Trophoblast cell (in vitro differentiated cells and primary cell): ENCODE data around the gene INAFM2.

Source experiments
- DNase-seq, 2 donors: peaks; one replicate each; pipeline ENCODE4 v3.0.0-alpha.2; 2016
- H2AFZ ChIP-seq: 2 replicates; pipeline ENCODE4 v1.6.1; 2013; ENCODE audit warnings: low read length, moderate library complexity, mild to moderate bottlenecking; ENCODE audit not compliant: insufficient read depth, poor library complexity
- H2AK5ac ChIP-seq: 2 replicates; pipeline ENCODE4 v1.6.1; 2013; ENCODE audit warnings: mild to moderate bottlenecking, low read length
- H2BK120ac ChIP-seq: 2 replicates; pipeline ENCODE4 v1.6.1; 2013; ENCODE audit warnings: low read length, mild to moderate bottlenecking, moderate library complexity; ENCODE audit not compliant: insufficient read depth, poor library complexity
- H2BK12ac ChIP-seq: 2 replicates; pipeline ENCODE4 v1.6.1; 2013; ENCODE audit warnings: mild to moderate bottlenecking, low read length, moderate library complexity
- H2BK5ac ChIP-seq: 2 replicates; pipeline ENCODE4 v1.6.1; 2013; ENCODE audit warnings: low read length, low read depth, moderate library complexity, mild to moderate bottlenecking; ENCODE audit not compliant: poor library complexity
- H3K14ac ChIP-seq: 2 replicates; pipeline ENCODE4 v1.6.1; 2013; ENCODE audit warnings: mild to moderate bottlenecking, low read length
- H3K18ac ChIP-seq: 2 replicates; pipeline ENCODE4 v1.6.1; 2013; ENCODE audit warnings: mild to moderate bottlenecking, low read length
- H3K23ac ChIP-seq: 2 replicates; pipeline ENCODE4 v1.6.1; 2013; ENCODE audit warnings: low read length
- H3K27ac ChIP-seq: 2 replicates; pipeline ENCODE4 v1.5.1; 2013; ENCODE audit warnings: low read depth, mild to moderate bottlenecking, inconsistent platforms, low read length, moderate library complexity
- H3K27me3 ChIP-seq: 2 replicates; pipeline ENCODE4 v1.6.1; 2013; ENCODE audit warnings: inconsistent platforms, mild to moderate bottlenecking, low read length, moderate library complexity; ENCODE audit not compliant: insufficient read depth
- H3K36me3 ChIP-seq, 2 experiments: 1 replicate in 1 of 2; 2 replicates in 1 of 2; pipeline ENCODE4 v1.6.1; 2013; ENCODE audit warnings: low read length in 2 of 2, mild to moderate bottlenecking in 2 of 2, moderate library complexity in 1 of 2; ENCODE audit not compliant: insufficient read depth in 2 of 2, control insufficient read depth in 1 of 2
- H3K4ac ChIP-seq: 2 replicates; pipeline ENCODE4 v1.6.1; 2013; ENCODE audit warnings: low read depth, mild to moderate bottlenecking, low read length, moderate library complexity
- H3K4me1 ChIP-seq, 2 experiments: 1 replicate in 1 of 2; 2 replicates in 1 of 2; pipeline ENCODE4 v1.6.1; 2013; ENCODE audit warnings: low read length in 2 of 2, mild to moderate bottlenecking in 2 of 2, moderate library complexity in 1 of 2; ENCODE audit not compliant: insufficient read depth in 2 of 2, control insufficient read depth in 1 of 2
- H3K4me2 ChIP-seq: 2 replicates; pipeline ENCODE4 v1.6.1; 2013; ENCODE audit warnings: inconsistent platforms, mild to moderate bottlenecking, low read length, moderate library complexity
- H3K4me3 ChIP-seq: 2 replicates; pipeline ENCODE4 v1.5.1; 2013; ENCODE audit warnings: mild to moderate bottlenecking, low read depth, low read length, inconsistent platforms
- H3K79me1 ChIP-seq: one replicate; pipeline ENCODE4 v1.6.1; 2013; ENCODE audit warnings: low read length
- H3K79me2 ChIP-seq: 2 replicates; pipeline ENCODE4 v1.6.1; 2013; ENCODE audit warnings: low read length, mild to moderate bottlenecking; ENCODE audit not compliant: control insufficient read depth, insufficient read depth, poor library complexity
- H3K9ac ChIP-seq: 2 replicates; pipeline ENCODE4 v1.6.1; 2013; ENCODE audit warnings: mild to moderate bottlenecking, low read length
- H3K9me3 ChIP-seq: 2 replicates; pipeline ENCODE4 v1.6.1; 2013; ENCODE audit warnings: low read depth, mild to moderate bottlenecking, control low read depth, inconsistent platforms, low read length; ENCODE audit not compliant: insufficient read depth
- H4K12ac ChIP-seq: 2 replicates; pipeline ENCODE4 v1.6.1; 2013; ENCODE audit warnings: low read depth, mild to moderate bottlenecking, low read length, moderate library complexity
- H4K8ac ChIP-seq: 2 replicates; pipeline ENCODE4 v1.6.1; 2013; ENCODE audit warnings: low read depth, mild to moderate bottlenecking, low read length, moderate library complexity
- H4K91ac ChIP-seq: one replicate; pipeline ENCODE4 v1.6.1; 2013; ENCODE audit warnings: low read depth, mild to moderate bottlenecking, low read length, moderate library complexity
- WGBS: extraction: QIAGEN DNeasy Blood & Tissue Kit; methylation state at CpG from one replicate; pipeline ENCODE4 v1.1.7; 2013; ENCODE audit warnings: missing lambda C conversion rate; ENCODE audit not compliant: insufficient read length, insufficient coverage; ENCODE audit errors: extremely low coverage; 5-methylcytosine and 5-hydroxymethylcytosine counted together

Gene INAFM2

DNA sequence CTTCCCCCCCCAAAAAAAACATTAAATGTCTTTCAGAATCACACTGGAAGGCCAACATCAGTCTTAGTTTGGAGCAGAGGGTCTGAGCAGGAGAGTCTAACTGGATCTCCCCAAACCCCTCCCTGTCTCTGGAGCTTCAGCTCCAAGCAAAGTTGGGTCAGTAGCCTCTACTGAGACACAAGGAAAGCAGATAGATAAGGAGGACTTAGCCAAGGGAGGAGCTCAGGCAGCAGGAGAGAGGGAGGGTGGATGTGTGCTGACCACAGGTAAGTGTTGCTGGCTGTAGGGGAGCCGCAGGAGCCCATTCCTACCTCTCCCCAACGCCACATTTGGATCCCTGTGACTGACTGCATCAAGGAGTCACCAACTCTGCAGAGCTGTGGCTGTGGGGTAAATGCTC is 22.7 kb upstream of the INAFM2 start:
- no CpG with 5 or more reads among the region's 2 CpGs for WGBS
- H3K79me2 ChIP-seq: no peaks in the 10 kb centered on the region
- H3K27ac ChIP-seq: peak overlapping the region; percentile 14
- peaks cover 8% of the 10 kb centered on the region for H3K79me1 ChIP-seq
- H3K27me3 ChIP-seq: no peaks in the 10 kb centered on the region
- H4K91ac ChIP-seq: peak overlapping the region; percentile 30
- no peak overlapping the region for H3K4me2 ChIP-seq
- no peak overlapping the region for H4K12ac ChIP-seq
- DNase-seq: no peak
- H3K9me3 ChIP-seq: peaks cover 6% of the 10 kb centered on the region
- no peaks in the 10 kb centered on the region for H3K36me3 ChIP-seq
- H3K18ac ChIP-seq: peak overlapping the region; percentile 26
- no peak overlapping the region for H3K9ac ChIP-seq
- peak overlapping the region; percentile 37 for H2AK5ac ChIP-seq
- no peak overlapping the region for H2AFZ ChIP-seq
- H2BK5ac ChIP-seq: no peak overlapping the region
- peaks cover 26 to 33% of the 10 kb centered on the region in 2 experiments for H3K4me1 ChIP-seq
- no peak overlapping the region for H3K4ac ChIP-seq
- H4K8ac ChIP-seq: peak overlapping the region; percentile 45
- peak overlapping the region; percentile 44 for H2BK120ac ChIP-seq
- H2BK12ac ChIP-seq: peak overlapping the region; percentile 38
- no peak overlapping the region for H3K4me3 ChIP-seq
- H3K23ac ChIP-seq: no peak overlapping the region
- peak overlapping the region; percentile 58 for H3K14ac ChIP-seq

- H2BK120ac ChIP-seq: peak overlapping the region; percentile 30
- peak overlapping the region; percentile 59 for H3K14ac ChIP-seq
- no peaks in the 10 kb centered on the region for H3K27me3 ChIP-seq
- H3K27ac ChIP-seq: peak overlapping the region; percentile 30
- WGBS: no CpG with 5 or more reads among the region's 12 CpGs
- H3K18ac ChIP-seq: peak overlapping the region; percentile 34
- peak overlapping the region; percentile 9 for H2AFZ ChIP-seq
- H3K9ac ChIP-seq: no peak overlapping the region
- peaks cover 21 to 24% of the 10 kb centered on the region in 2 experiments for H3K4me1 ChIP-seq
- DNase-seq: no peak
- H3K9me3 ChIP-seq: peaks cover 6% of the 10 kb centered on the region
- no peaks in the 10 kb centered on the region for H3K36me3 ChIP-seq
- H4K12ac ChIP-seq: no peak overlapping the region
- no peaks in the 10 kb centered on the region for H3K79me2 ChIP-seq
- H2AK5ac ChIP-seq: peak overlapping the region; percentile 62
- peak overlapping the region; percentile 68 for H4K91ac ChIP-seq
- peak overlapping the region; percentile 6 for H3K4me2 ChIP-seq
- peak overlapping the region; percentile 2 for H2BK5ac ChIP-seq
- no peak overlapping the region for H4K8ac ChIP-seq
- no peak overlapping the region for H3K4ac ChIP-seq
- peaks cover 8% of the 10 kb centered on the region for H3K79me1 ChIP-seq
- H2BK12ac ChIP-seq: peak overlapping the region; percentile 42
- no peak overlapping the region for H3K23ac ChIP-seq
- H3K4me3 ChIP-seq: no peak overlapping the region
Observed at GRCh38 chr15:40301467-40302179, 21.9 kb upstream of the INAFM2 start.

DNA sequence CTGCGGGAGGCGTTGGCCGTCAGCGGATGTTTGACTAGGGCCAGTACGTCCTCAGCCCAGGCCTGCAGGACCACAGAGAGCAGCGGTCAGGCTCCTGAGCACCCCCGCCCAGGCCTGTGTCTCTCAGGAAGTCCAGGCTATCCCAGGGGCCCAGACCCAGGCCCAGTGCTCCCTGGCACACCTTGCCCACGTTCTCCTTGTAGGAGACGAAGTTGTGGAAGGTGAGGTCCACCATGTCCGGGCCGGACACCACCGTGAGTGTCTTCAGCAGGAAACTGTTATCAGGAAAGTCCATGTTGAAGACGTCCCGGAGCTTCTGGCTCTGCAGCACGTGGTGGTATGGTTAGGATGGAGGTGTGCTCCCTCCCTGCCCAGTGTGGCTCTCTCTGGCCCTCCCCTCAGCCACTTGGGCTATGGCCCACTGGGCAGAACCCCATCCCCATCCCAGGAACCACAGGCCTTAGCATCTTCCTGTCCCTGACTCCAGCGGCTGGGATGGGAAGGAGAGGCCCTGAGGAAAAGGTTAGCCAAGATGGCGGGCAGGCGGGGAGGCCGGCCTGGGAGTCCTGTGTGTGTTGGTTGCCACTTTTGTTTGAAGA is 21.1 kb upstream of the INAFM2 start:
- Histone ChIP-seq H2AFZ (no peak overlapping the region), H4K91ac (peak overlapping the region; percentile 68), H3K18ac (peak overlapping the region; percentile 34), H3K4me3 (no peak overlapping the region), H2AK5ac (peak overlapping the region; percentile 62), H3K4me1 (peaks cover 16 to 18% of the 10 kb centered on the region in 2 experiments), H3K9me3 (peaks cover 6% of the 10 kb centered on the region), H3K23ac (no peak overlapping the region), H3K79me2 (no peaks in the 10 kb centered on the region), H2BK12ac (peak overlapping the region; percentile 42), H3K79me1 (peaks cover 8% of the 10 kb centered on the region), H3K4me2 (no peak overlapping the region), H4K12ac (peak overlapping the region; percentile 1), H3K27me3 (no peaks in the 10 kb centered on the region), H3K36me3 (no peaks in the 10 kb centered on the region), H3K4ac (no peak overlapping the region), H3K9ac (no peak overlapping the region), H3K27ac (peak overlapping the region; percentile 30), H4K8ac (peak overlapping the region; percentile 14), H3K14ac (peak overlapping the region; percentile 59), H2BK5ac (peak overlapping the region; percentile 5), H2BK120ac (peak overlapping the region; percentile 30)
- WGBS: no CpG with 5 or more reads among the region's 19 CpGs
- no peak for DNase-seq

- peaks cover 20 to 23% of the 10 kb centered on the region in 2 experiments for H3K4me1 ChIP-seq
- no peak overlapping the region for H2AFZ ChIP-seq
- no peak overlapping the region for H2BK120ac ChIP-seq
- no peak overlapping the region for H3K14ac ChIP-seq
- H2BK12ac ChIP-seq: no peak overlapping the region
- H3K9me3 ChIP-seq: peaks cover 2% of the 10 kb centered on the region
- no peaks in the 10 kb centered on the region for H3K36me3 ChIP-seq
- no peak overlapping the region for H2AK5ac ChIP-seq
- no peak overlapping the region for H3K4me2 ChIP-seq
- no peak overlapping the region for H3K27ac ChIP-seq
- H4K12ac ChIP-seq: no peak overlapping the region
- no peak for DNase-seq
- no peaks in the 10 kb centered on the region for H3K27me3 ChIP-seq
- H3K18ac ChIP-seq: no peak overlapping the region
- H3K9ac ChIP-seq: no peak overlapping the region
- no peak overlapping the region for H3K4me3 ChIP-seq
- no peak overlapping the region for H3K23ac ChIP-seq
- no peaks in the 10 kb centered on the region for H3K79me2 ChIP-seq
- no peak overlapping the region for H4K8ac ChIP-seq
- H2BK5ac ChIP-seq: no peak overlapping the region
- H3K79me1 ChIP-seq: peaks cover 8% of the 10 kb centered on the region
- no peak overlapping the region for H3K4ac ChIP-seq
- H4K91ac ChIP-seq: no peak overlapping the region
- WGBS: no CpG with 5 or more reads among the region's 11 CpGs
Observed at GRCh38 chr15:40302981-40303380, 20.5 kb upstream of the INAFM2 start.
